H9 (cell line): ENCODE data around the gene NEK7. TPM values are rescaled to one million over a fixed set of nuclear protein-coding genes. Genes with fewer than 3 reads are reported as not detected.

Source experiments
- DNase-seq: peaks from one replicate; pipeline ENCODE4 v3.0.0-alpha.2; 2017
- H2AFZ ChIP-seq: one replicate; pipeline ENCODE4 v1.6.1; 2013; ENCODE audit warnings: mild to moderate bottlenecking, low read length, control low read depth, moderate library complexity
- H2AK5ac ChIP-seq: 2 replicates; pipeline ENCODE4 v1.6.1; 2013; ENCODE audit warnings: low read length, control low read depth, mixed read lengths; ENCODE audit not compliant: insufficient read length
- H2BK120ac ChIP-seq: one replicate; pipeline ENCODE4 v1.6.1; 2013; ENCODE audit warnings: low read depth, mild to moderate bottlenecking, low read length, control low read depth, inconsistent platforms; ENCODE audit not compliant: poor library complexity, severe bottlenecking
- H2BK12ac ChIP-seq: 2 replicates; pipeline ENCODE4 v1.6.1; 2013; ENCODE audit warnings: low read length, control low read depth, mixed read lengths, low read depth; ENCODE audit not compliant: insufficient read length
- H2BK15ac ChIP-seq: 2 replicates; pipeline ENCODE4 v1.6.1; 2013; ENCODE audit warnings: low read depth, low read length, control low read depth
- H2BK20ac ChIP-seq: one replicate; pipeline ENCODE4 v1.6.1; 2013; ENCODE audit warnings: low read depth, mild to moderate bottlenecking, low read length, control low read depth, inconsistent platforms; ENCODE audit not compliant: poor library complexity, severe bottlenecking
- H2BK5ac ChIP-seq: 2 replicates; pipeline ENCODE4 v1.6.1; 2013; ENCODE audit warnings: low read length, control low read depth, mixed read lengths; ENCODE audit not compliant: insufficient read length
- H3K14ac ChIP-seq: 2 replicates; pipeline ENCODE4 v1.6.1; 2013; ENCODE audit warnings: low read length, control low read depth; ENCODE audit not compliant: insufficient read depth
- H3K18ac ChIP-seq: 2 replicates; pipeline ENCODE4 v1.6.1; 2013; ENCODE audit warnings: low read depth, mild to moderate bottlenecking, mixed read lengths, low read length, control low read depth; ENCODE audit not compliant: insufficient read length
- H3K23ac ChIP-seq: 2 replicates; pipeline ENCODE4 v1.6.1; 2013; ENCODE audit warnings: low read length, control low read depth, mixed read lengths, low read depth; ENCODE audit not compliant: insufficient read length
- H3K23me2 ChIP-seq: 2 replicates; pipeline ENCODE4 v1.6.1; 2013; ENCODE audit warnings: low read depth, mild to moderate bottlenecking, mixed read lengths, low read length, control low read depth; ENCODE audit not compliant: insufficient read length, poor library complexity, severe bottlenecking
- H3K27ac ChIP-seq: 2 replicates; pipeline ENCODE4 v1.5.1; 2013; ENCODE audit warnings: low read length, control low read depth, mixed read lengths, low read depth; ENCODE audit not compliant: insufficient read length
- H3K27me3 ChIP-seq: 2 replicates; pipeline ENCODE4 v1.6.1; 2013; ENCODE audit warnings: low read length, control low read depth, inconsistent platforms; ENCODE audit not compliant: insufficient read depth
- H3K4ac ChIP-seq: 2 replicates; pipeline ENCODE4 v1.6.1; 2013; ENCODE audit warnings: low read depth, mild to moderate bottlenecking, control low read depth, inconsistent platforms, low read length, moderate library complexity
- H3K4me1 ChIP-seq: 2 replicates; pipeline ENCODE4 v1.6.1; 2013; ENCODE audit warnings: low read length, control low read depth, inconsistent platforms; ENCODE audit not compliant: insufficient read depth
- H3K4me2 ChIP-seq: 2 replicates; pipeline ENCODE4 v1.6.1; 2013; ENCODE audit warnings: low read length, control low read depth, mixed read lengths; ENCODE audit not compliant: insufficient read length, insufficient read depth
- H3K56ac ChIP-seq: 2 replicates; pipeline ENCODE4 v1.6.1; 2013; ENCODE audit warnings: low read depth, mild to moderate bottlenecking, mixed read lengths, low read length, control low read depth; ENCODE audit not compliant: insufficient read length
- H3K79me1 ChIP-seq: 2 replicates; pipeline ENCODE4 v1.6.1; 2013; ENCODE audit warnings: low read depth, mild to moderate bottlenecking, moderate library complexity, low read length, control low read depth, inconsistent platforms; ENCODE audit not compliant: insufficient read depth, poor library complexity, severe bottlenecking
- H3K79me2 ChIP-seq: 2 replicates; pipeline ENCODE4 v1.6.1; 2013; ENCODE audit warnings: low read length, control low read depth, inconsistent platforms; ENCODE audit not compliant: insufficient read depth
- H3K9ac ChIP-seq: 2 replicates; pipeline ENCODE4 v1.6.1; 2013; ENCODE audit warnings: low read length, control low read depth, mixed read lengths; ENCODE audit not compliant: insufficient read length; ENCODE audit errors: extremely low read depth
- H3K9me3 ChIP-seq: one replicate; pipeline ENCODE4 v1.6.1; 2013; ENCODE audit warnings: low read depth, low read length, inconsistent platforms; ENCODE audit not compliant: control insufficient read depth
- H3T11ph ChIP-seq: one replicate; pipeline ENCODE4 v1.6.1; 2013; ENCODE audit warnings: mild to moderate bottlenecking, low read length, control low read depth, inconsistent platforms
- H4K20me1 ChIP-seq: one replicate; pipeline ENCODE4 v1.6.1; 2013; ENCODE audit not compliant: control insufficient read depth, insufficient read length, insufficient read depth
- H4K5ac ChIP-seq: 2 replicates; pipeline ENCODE4 v1.6.1; 2013; ENCODE audit warnings: low read depth, mild to moderate bottlenecking, mixed read lengths, low read length, control low read depth; ENCODE audit not compliant: insufficient read length
- H4K8ac ChIP-seq: replicated peaks from 2 replicates; pipeline ENCODE4 v1.6.1; 2013; ENCODE audit warnings: low read length, control low read depth, mixed read lengths, low read depth; ENCODE audit not compliant: insufficient read length
- H4K91ac ChIP-seq: 2 replicates; pipeline ENCODE4 v1.6.1; 2013; ENCODE audit warnings: low read depth, mild to moderate bottlenecking, moderate library complexity, mixed read lengths, low read length, control low read depth; ENCODE audit not compliant: insufficient read length
- H3K27ac Mint-ChIP-seq, 3 experiments: 2 replicates in 2 of 3; 3 replicates in 1 of 3; pipeline ENCODE4 v1.8.0; 2020 to 2021; ENCODE audit warnings: mixed read lengths in 3 of 3, mild to moderate bottlenecking in 1 of 3, moderate library complexity in 1 of 3
- H3K27me3 Mint-ChIP-seq: 2 replicates; pipeline ENCODE4 v1.8.0; 2021; ENCODE audit warnings: low read depth, mild to moderate bottlenecking, moderate library complexity, mixed read lengths
- H3K36me3 Mint-ChIP-seq, 3 experiments: 2 replicates in 2 of 3; 3 replicates in 1 of 3; pipeline ENCODE4 v1.8.0; 2020 to 2021; ENCODE audit warnings: low read depth in 3 of 3, mixed read lengths in 3 of 3; ENCODE audit not compliant: insufficient read depth in 1 of 3
- H3K4me1 Mint-ChIP-seq, 2 experiments: 2 replicates each; pipeline ENCODE4 v1.8.0; 2020; ENCODE audit warnings: mixed read lengths in 2 of 2
- H3K4me3 Mint-ChIP-seq, 2 experiments: 2 replicates in 1 of 2; 3 replicates in 1 of 2; pipeline ENCODE4 v1.8.0; 2020 to 2021; ENCODE audit warnings: mild to moderate bottlenecking in 2 of 2, mixed read lengths in 2 of 2, moderate library complexity in 1 of 2
- H3K9me3 Mint-ChIP-seq, 2 experiments: 2 replicates in 1 of 2; 3 replicates in 1 of 2; pipeline ENCODE4 v1.8.0; 2020; ENCODE audit warnings: mild to moderate bottlenecking in 2 of 2, mixed read lengths in 2 of 2, moderate library complexity in 1 of 2
- total RNA-seq: library from RNA; stranded (reverse); gene quantifications from 2 replicates; pipeline ENCODE4 v1.2.1, GENCODE V29; 2021
- TF ChIP-seq, protein P1 (sequence below): fragments of 200-600 bp; sonication (generic); conservative IDR thresholded peaks from 3 replicates; pipeline ENCODE4 v1.8.0; 2021; ENCODE audit warnings: antibody characterized with exemption, mild to moderate bottlenecking

Gene NEK7
- total RNA-seq, 1 experiment from 2014 or later = 9.6 TPM

DNA sequence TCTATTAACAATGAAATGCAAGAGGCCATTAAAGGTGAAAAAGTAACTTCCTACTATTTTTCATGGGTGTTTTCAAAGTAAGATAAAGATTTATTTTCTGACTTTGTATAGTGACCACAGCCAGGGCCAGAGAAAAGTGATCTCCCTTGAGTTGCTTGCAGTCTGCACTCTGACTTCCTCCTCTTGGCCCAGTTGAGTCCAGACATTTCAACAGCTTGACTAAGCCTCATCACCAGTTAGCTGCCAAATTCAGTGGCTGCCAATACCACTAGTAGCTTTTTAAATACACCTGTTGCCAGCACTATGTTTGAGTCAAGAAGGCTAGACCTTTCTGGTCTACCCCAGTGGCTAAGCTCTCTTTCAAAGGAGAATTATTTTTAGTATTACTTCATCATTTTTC lies 3.7 kb upstream of the NEK7 start:
- no peak overlapping the region for H3K4me3 Mint-ChIP-seq
- Histone ChIP-seq H3K9me3 (no peaks in the 10 kb centered on the region), H4K91ac (no peak overlapping the region), H4K8ac (no peak overlapping the region), H3K18ac (no peak overlapping the region), H3K79me1 (no peaks in the 10 kb centered on the region), H3K9ac (no peak overlapping the region), H3K23me2 (peaks cover 5% of the 10 kb centered on the region), H2BK5ac (no peak overlapping the region), H2BK120ac (no peak overlapping the region), H3K4me1 (peaks cover 2% of the 10 kb centered on the region; the same call in 1 of the 2 replicates), H2BK20ac (no peak overlapping the region), H4K20me1 (no peaks in the 10 kb centered on the region), H3K23ac (no peak overlapping the region), H3K14ac (no peak overlapping the region), H3K4ac (no peak overlapping the region), H3K27me3 (no peaks in the 10 kb centered on the region), H3K27ac (no peak overlapping the region), H2AFZ (no peak overlapping the region), H3K4me2 (no peak overlapping the region), H2AK5ac (no peak overlapping the region), H3K79me2 (no peaks in the 10 kb centered on the region), H2BK12ac (no peak overlapping the region), H4K5ac (no peak overlapping the region), H2BK15ac (no peak overlapping the region), H3T11ph (no peak overlapping the region), H3K56ac (no peak overlapping the region)
- TF ChIP-seq, protein P1, sequence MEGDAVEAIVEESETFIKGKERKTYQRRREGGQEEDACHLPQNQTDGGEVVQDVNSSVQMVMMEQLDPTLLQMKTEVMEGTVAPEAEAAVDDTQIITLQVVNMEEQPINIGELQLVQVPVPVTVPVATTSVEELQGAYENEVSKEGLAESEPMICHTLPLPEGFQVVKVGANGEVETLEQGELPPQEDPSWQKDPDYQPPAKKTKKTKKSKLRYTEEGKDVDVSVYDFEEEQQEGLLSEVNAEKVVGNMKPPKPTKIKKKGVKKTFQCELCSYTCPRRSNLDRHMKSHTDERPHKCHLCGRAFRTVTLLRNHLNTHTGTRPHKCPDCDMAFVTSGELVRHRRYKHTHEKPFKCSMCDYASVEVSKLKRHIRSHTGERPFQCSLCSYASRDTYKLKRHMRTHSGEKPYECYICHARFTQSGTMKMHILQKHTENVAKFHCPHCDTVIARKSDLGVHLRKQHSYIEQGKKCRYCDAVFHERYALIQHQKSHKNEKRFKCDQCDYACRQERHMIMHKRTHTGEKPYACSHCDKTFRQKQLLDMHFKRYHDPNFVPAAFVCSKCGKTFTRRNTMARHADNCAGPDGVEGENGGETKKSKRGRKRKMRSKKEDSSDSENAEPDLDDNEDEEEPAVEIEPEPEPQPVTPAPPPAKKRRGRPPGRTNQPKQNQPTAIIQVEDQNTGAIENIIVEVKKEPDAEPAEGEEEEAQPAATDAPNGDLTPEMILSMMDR = no peak
- no peak for DNase-seq
- peaks cover 9% of the 10 kb centered on the region in 2 experiments for H3K4me1 Mint-ChIP-seq
- peak overlapping the region in 1 of 3 experiments; percentile 23; a peak in 1 of 7 replicates for H3K27ac Mint-ChIP-seq
- H3K36me3 Mint-ChIP-seq = no peaks in the 10 kb centered on the region
- H3K9me3 Mint-ChIP-seq = no peaks in the 10 kb centered on the region; a peak in 1 of 5 replicates
- no peaks in the 10 kb centered on the region for H3K27me3 Mint-ChIP-seq
